Neuronal stem cell (in vitro differentiated cells): ENCODE results near the gene TNFAIP8.

Experiments
- DNase-seq: peaks from one replicate; pipeline ENCODE4 v3.0.0-alpha.2; 2013; ENCODE audit warnings: low spot score
- H2AFZ ChIP-seq: one replicate; pipeline ENCODE4 v1.6.1; 2013; ENCODE audit warnings: mild to moderate bottlenecking, low read length, inconsistent platforms
- H2AK5ac ChIP-seq: 2 replicates; pipeline ENCODE4 v1.6.1; 2013; ENCODE audit warnings: low read depth, mild to moderate bottlenecking, inconsistent platforms, low read length, moderate library complexity, mixed read lengths
- H2BK120ac ChIP-seq: 2 replicates; pipeline ENCODE4 v1.6.1; 2013; ENCODE audit warnings: low read depth, mild to moderate bottlenecking, inconsistent platforms, low read length, moderate library complexity, mixed read lengths
- H2BK12ac ChIP-seq: one replicate; pipeline ENCODE4 v1.6.1; 2013; ENCODE audit warnings: low read length, inconsistent platforms
- H2BK15ac ChIP-seq: 2 replicates; pipeline ENCODE4 v1.6.1; 2013; ENCODE audit warnings: mild to moderate bottlenecking, low read length, inconsistent platforms, mixed read lengths
- H2BK5ac ChIP-seq: one replicate; pipeline ENCODE4 v1.6.1; 2013; ENCODE audit warnings: inconsistent platforms, mild to moderate bottlenecking, low read length, moderate library complexity
- H3K14ac ChIP-seq: one replicate; pipeline ENCODE4 v1.6.1; 2013; ENCODE audit warnings: low read length, inconsistent platforms
- H3K18ac ChIP-seq: 2 replicates; pipeline ENCODE4 v1.6.1; 2013; ENCODE audit warnings: low read length, inconsistent platforms
- H3K23ac ChIP-seq: 2 replicates; pipeline ENCODE4 v1.6.1; 2013; ENCODE audit warnings: low read depth, mild to moderate bottlenecking, mixed read lengths, low read length, inconsistent platforms; ENCODE audit not compliant: poor library complexity
- H3K27ac ChIP-seq: replicated peaks from 3 replicates; pipeline ENCODE4 v1.5.1; 2013; ENCODE audit warnings: low read length, inconsistent platforms
- H3K27me3 ChIP-seq, 3 experiments: 2 replicates each; pipeline ENCODE4 v1.6.1; 2013; ENCODE audit warnings: low read length in 3 of 3, mild to moderate bottlenecking in 2 of 3, inconsistent platforms in 1 of 3, low read depth in 1 of 3, mixed read lengths in 1 of 3, moderate library complexity in 1 of 3; ENCODE audit not compliant: control insufficient read depth in 3 of 3, insufficient read depth in 3 of 3
- H3K36me3 ChIP-seq, 2 donors: replicated peaks in 1 of 2; 2 replicates each; pipeline ENCODE4 v1.6.1; 2013; ENCODE audit warnings: low read length in 2 of 2; ENCODE audit not compliant: control insufficient read depth in 2 of 2, insufficient read depth in 2 of 2
- H3K4ac ChIP-seq: 2 replicates; pipeline ENCODE4 v1.6.1; 2013; ENCODE audit warnings: inconsistent platforms, mild to moderate bottlenecking, low read length, moderate library complexity
- H3K4me1 ChIP-seq, 2 donors: 1 replicate in 1 of 2; 2 replicates in 1 of 2; pipeline ENCODE4 v1.6.1; 2013; ENCODE audit warnings: low read length in 2 of 2, low read depth in 1 of 2; ENCODE audit not compliant: control insufficient read depth in 2 of 2, insufficient read depth in 1 of 2
- H3K4me2 ChIP-seq: one replicate; pipeline ENCODE4 v1.6.1; 2013; ENCODE audit warnings: mild to moderate bottlenecking, low read length, inconsistent platforms; ENCODE audit not compliant: insufficient read depth, poor library complexity, severe bottlenecking
- H3K4me3 ChIP-seq, 2 donors: 2 replicates each; pipeline ENCODE4 v1.5.1; 2013; ENCODE audit warnings: low read length in 2 of 2, mild to moderate bottlenecking in 2 of 2, inconsistent platforms in 1 of 2, moderate library complexity in 1 of 2
- H3K79me1 ChIP-seq: one replicate; pipeline ENCODE4 v1.6.1; 2013; ENCODE audit warnings: low read depth, mild to moderate bottlenecking, inconsistent platforms, low read length, moderate library complexity
- H3K9ac ChIP-seq: one replicate; pipeline ENCODE4 v1.6.1; 2013; ENCODE audit warnings: mild to moderate bottlenecking, low read depth, low read length, inconsistent platforms; ENCODE audit not compliant: poor library complexity
- H3K9me3 ChIP-seq, 2 donors: replicated peaks in 1 of 2; 2 replicates each; pipeline versions ENCODE3 to v1.6.1; 2013; ENCODE audit warnings: low read length in 2 of 2, mild to moderate bottlenecking in 2 of 2, inconsistent platforms in 1 of 2, low read depth in 1 of 2, mixed read lengths in 1 of 2, moderate library complexity in 1 of 2; ENCODE audit not compliant: control insufficient read depth in 2 of 2, insufficient read depth in 1 of 2
- H4K8ac ChIP-seq: one replicate; pipeline ENCODE4 v1.6.1; 2013; ENCODE audit warnings: low read depth, mild to moderate bottlenecking, inconsistent platforms, low read length, moderate library complexity
- H4K91ac ChIP-seq: one replicate; pipeline ENCODE4 v1.6.1; 2013; ENCODE audit warnings: low read length, low read depth, mild to moderate bottlenecking, inconsistent platforms; ENCODE audit not compliant: poor library complexity
- WGBS, 2 donors: extraction: QIAGEN DNeasy Blood & Tissue Kit; methylation state at CpG; one replicate each; pipeline ENCODE4 v1.1.7; 2013; ENCODE audit warnings: missing lambda C conversion rate in 2 of 2, mixed read lengths in 1 of 2; ENCODE audit not compliant: insufficient read length in 2 of 2, insufficient replicate concordance in 1 of 2; ENCODE audit errors: extremely low coverage in 2 of 2; 5-methylcytosine and 5-hydroxymethylcytosine counted together

Gene TNFAIP8

DNA sequence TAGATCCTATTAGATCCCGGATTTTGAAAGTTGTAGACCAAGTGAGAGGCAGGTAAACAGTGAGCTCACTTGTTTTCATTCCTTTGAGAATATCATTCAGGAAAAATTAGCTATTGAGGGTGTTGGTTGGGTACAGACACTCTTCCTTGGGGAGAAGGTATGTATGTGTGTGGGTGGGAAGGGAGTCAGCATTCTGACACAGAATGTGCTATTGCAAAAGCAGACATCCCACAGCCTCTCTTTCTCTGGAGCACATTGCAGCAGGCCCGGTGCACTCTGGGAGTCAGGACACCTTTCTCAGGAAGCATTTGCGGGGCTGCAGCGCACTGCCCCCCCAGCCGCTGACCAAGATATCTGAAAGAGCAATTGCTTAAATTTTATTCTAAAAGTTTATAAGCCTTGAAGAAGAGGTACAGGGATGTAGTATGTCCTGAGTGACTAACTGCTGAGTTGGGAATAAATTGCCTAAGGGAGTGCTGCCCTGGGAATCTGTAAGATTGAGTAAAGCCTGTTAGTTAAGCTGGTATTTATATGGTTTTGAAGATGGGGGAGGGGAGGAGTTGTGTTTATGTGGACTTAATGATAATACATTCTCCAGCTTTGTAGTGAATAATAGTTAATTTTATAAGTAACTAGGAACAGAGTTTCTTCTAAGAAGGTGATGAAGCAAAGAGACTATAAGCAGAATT lies 5.2 kb downstream of the TNFAIP8 start:
- Histone ChIP-seq H3K4ac (no peak overlapping the region), H3K4me3 (no peak overlapping the region), H3K9ac (no peak overlapping the region), H2BK5ac (no peak overlapping the region), H3K36me3 (no peaks in the 10 kb centered on the region), H2AFZ (no peak overlapping the region), H3K27ac (no peak overlapping the region), H2BK120ac (no peak overlapping the region), H3K18ac (no peak overlapping the region), H3K79me1 (no peaks in the 10 kb centered on the region), H3K14ac (no peak overlapping the region), H4K91ac (no peak overlapping the region), H3K4me2 (no peak overlapping the region), H3K27me3 (no peaks in the 10 kb centered on the region), H2BK15ac (no peak overlapping the region), H4K8ac (no peak overlapping the region), H3K9me3 (no peaks in the 10 kb centered on the region), H2BK12ac (no peak overlapping the region), H3K4me1 (peaks cover 5 to 6% of the 10 kb centered on the region in 2 donors), H2AK5ac (no peak overlapping the region), H3K23ac (no peak overlapping the region)
- WGBS, 2 donors = no CpG with 5 or more reads among the region's 5 CpGs
- no peak for DNase-seq

DNA sequence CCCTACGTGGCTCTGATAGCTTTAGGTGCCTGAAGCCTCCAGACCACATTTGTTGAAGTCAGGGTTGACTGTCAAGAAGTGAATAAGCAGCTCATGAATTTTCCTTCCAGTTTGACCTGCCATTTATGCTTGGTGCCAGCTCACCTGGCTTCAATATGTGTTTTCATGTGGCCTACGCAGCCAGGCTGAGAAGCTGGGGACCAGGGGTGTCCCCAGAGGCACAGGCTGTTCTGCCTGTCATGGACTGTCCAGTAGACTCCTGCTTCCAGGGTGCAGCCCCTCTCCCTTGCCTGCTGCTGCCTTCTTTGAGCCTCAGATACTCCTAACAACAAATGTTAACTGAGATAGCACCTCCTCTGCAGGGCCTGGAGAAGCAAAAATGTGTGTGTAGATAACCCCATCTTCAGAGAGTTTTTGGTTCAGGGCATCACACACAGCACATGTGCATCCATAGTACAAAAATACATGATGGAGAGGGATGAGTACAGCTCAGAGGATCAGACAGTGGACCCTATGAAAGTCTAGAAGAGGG lies 5.8 kb downstream of the TNFAIP8 start:
- Histone ChIP-seq H3K9ac (no peak overlapping the region), H2BK12ac (no peak overlapping the region), H3K4me1 (peaks cover 5% of the 10 kb centered on the region in 2 donors), H3K18ac (no peak overlapping the region), H3K14ac (no peak overlapping the region), H3K27ac (no peak overlapping the region), H3K4me2 (no peak overlapping the region), H3K9me3 (no peaks in the 10 kb centered on the region), H3K23ac (no peak overlapping the region), H2BK5ac (no peak overlapping the region), H3K79me1 (no peaks in the 10 kb centered on the region), H3K36me3 (no peaks in the 10 kb centered on the region), H4K8ac (no peak overlapping the region), H3K27me3 (no peaks in the 10 kb centered on the region), H2AK5ac (no peak overlapping the region), H2BK120ac (no peak overlapping the region), H4K91ac (no peak overlapping the region), H3K4me3 (no peak overlapping the region), H2BK15ac (no peak overlapping the region), H3K4ac (no peak overlapping the region), H2AFZ (no peak overlapping the region)
- no CpG with 5 or more reads among the region's 2 CpGs for WGBS, 2 donors
- DNase-seq = no peak

DNA sequence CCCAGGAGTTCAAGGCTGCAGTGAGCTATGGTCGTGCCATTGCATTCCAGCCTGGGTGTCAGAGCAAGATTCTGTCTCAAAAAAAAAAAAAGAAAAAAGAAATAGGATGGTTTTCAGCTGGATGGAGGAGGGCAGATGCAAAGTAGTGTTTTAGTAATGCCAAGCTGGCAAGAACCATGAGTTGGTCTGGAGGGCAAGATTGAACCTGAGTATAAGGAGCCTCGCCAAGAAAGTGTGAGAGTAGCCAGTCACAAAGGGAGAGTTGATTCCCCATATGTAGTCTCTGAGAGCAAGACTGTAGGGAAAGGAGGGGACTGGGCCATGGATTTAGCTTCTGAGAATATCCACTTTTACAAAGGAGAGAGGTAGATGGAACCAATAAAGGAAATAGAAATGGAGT lies 6.9 kb downstream of the TNFAIP8 start:
- Histone ChIP-seq H3K27ac (no peak overlapping the region), H3K23ac (no peak overlapping the region), H3K9ac (no peak overlapping the region), H3K79me1 (no peaks in the 10 kb centered on the region), H2AFZ (no peak overlapping the region), H3K4me3 (no peak overlapping the region), H2BK5ac (no peak overlapping the region), H2BK12ac (no peak overlapping the region), H3K4me1 (peaks cover 0 to 1% of the 10 kb centered on the region in 2 donors), H3K4ac (no peak overlapping the region), H4K91ac (no peak overlapping the region), H3K9me3 (no peaks in the 10 kb centered on the region), H3K18ac (no peak overlapping the region), H2AK5ac (no peak overlapping the region), H2BK120ac (no peak overlapping the region), H2BK15ac (no peak overlapping the region), H3K27me3 (no peaks in the 10 kb centered on the region), H3K14ac (no peak overlapping the region), H3K36me3 (no peaks in the 10 kb centered on the region), H4K8ac (no peak overlapping the region), H3K4me2 (no peak overlapping the region)
- no CpG with 5 or more reads among the region's 2 CpGs for WGBS, 2 donors
- DNase-seq = no peak

DNA sequence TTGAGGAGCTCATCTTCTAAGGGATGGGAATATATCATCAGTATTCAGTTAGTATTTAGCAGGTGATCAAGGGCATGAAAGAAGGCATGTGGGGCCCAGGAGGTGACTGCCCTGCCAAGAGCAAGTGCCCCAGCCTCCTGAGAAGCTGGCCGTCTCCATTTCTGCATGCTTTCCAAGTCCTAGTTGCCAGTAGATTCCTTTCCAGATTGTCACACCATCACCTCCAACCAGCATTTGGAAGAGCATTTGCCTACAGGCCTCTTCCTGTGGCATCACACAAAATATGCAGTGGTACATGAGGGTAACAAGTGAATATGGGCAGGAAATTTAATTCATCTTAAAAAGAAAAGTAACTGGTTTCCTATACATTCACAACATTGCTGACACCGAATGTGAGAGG lies 7.5 kb downstream of the TNFAIP8 start:
- Histone ChIP-seq H4K91ac (no peak overlapping the region), H2BK15ac (no peak overlapping the region), H4K8ac (no peak overlapping the region), H3K4me1 (peaks cover 0 to 1% of the 10 kb centered on the region in 2 donors), H2AFZ (no peak overlapping the region), H3K27ac (no peak overlapping the region), H2BK12ac (no peak overlapping the region), H3K4me3 (no peak overlapping the region), H2BK5ac (no peak overlapping the region), H3K4ac (no peak overlapping the region), H3K9me3 (no peaks in the 10 kb centered on the region), H3K79me1 (no peaks in the 10 kb centered on the region), H3K23ac (no peak overlapping the region), H2AK5ac (no peak overlapping the region), H3K4me2 (no peak overlapping the region), H3K9ac (no peak overlapping the region), H2BK120ac (no peak overlapping the region), H3K27me3 (no peaks in the 10 kb centered on the region), H3K36me3 (no peaks in the 10 kb centered on the region), H3K14ac (no peak overlapping the region), H3K18ac (no peak overlapping the region)
- DNase-seq = no peak
- no CpG with 5 or more reads among the region's 2 CpGs for WGBS, 2 donors
